Activated CD8-positive, alpha-beta T cell treated with anti-CD3 and anti-CD28 coated beads, Interleukin-2, amount 10 ng/mL, durations not matched to agents 7 days and 5 days (primary cell): ENCODE data around the gene OR2T11. TPM values are rescaled to one million over a fixed set of nuclear protein-coding genes. Genes with fewer than 3 reads are reported as not detected.
"Not testable (repeated sequence)": the region's sequence is repeated elsewhere in the genome, so short reads cannot be mapped to it uniquely, and the experiment has no call there.

Source experiments
- ATAC-seq: fragments of 150-1000 bp; cut with Tn5 transposase; one replicate; pipeline ENCODE4 v1.10.0; 2021; ENCODE audit warnings: moderate library complexity
- CTCF ChIA-PET: fragments of 350-600 bp; sonication (Branson Sonifier 250); formaldehyde crosslinking; loops from one replicate; lab custom pipeline; 2021; ENCODE audit warnings: antibody characterized with exemption; lab: Charles Lee
- POLR2A ChIA-PET: fragments of 350-600 bp; sonication (Branson Sonifier 250); formaldehyde crosslinking; loops from one replicate; lab custom pipeline; 2021; ENCODE audit warnings: antibody characterized with exemption; lab: Charles Lee
- DNase-seq: peaks from one replicate; pipeline ENCODE4 v3.0.0-alpha.2; 2020
- H3K27ac Mint-ChIP-seq: one replicate; pipeline ENCODE4 v1.8.0; 2021; ENCODE audit warnings: mild to moderate bottlenecking, mixed read lengths
- H3K27me3 Mint-ChIP-seq: one replicate; pipeline ENCODE4 v1.8.0; 2021; ENCODE audit warnings: low read depth, mixed read lengths
- H3K36me3 Mint-ChIP-seq: one replicate; pipeline ENCODE4 v1.8.0; 2021; ENCODE audit warnings: low read depth, mixed read lengths
- H3K4me1 Mint-ChIP-seq: one replicate; pipeline ENCODE4 v1.8.0; 2021; ENCODE audit warnings: low read depth, mixed read lengths
- H3K4me3 Mint-ChIP-seq: one replicate; pipeline ENCODE4 v1.8.0; 2021; ENCODE audit warnings: mild to moderate bottlenecking, mixed read lengths
- H3K9me3 Mint-ChIP-seq: one replicate; pipeline ENCODE4 v1.8.0; 2022; ENCODE audit warnings: mixed read lengths; ENCODE audit not compliant: insufficient read depth
- total RNA-seq, 2 experiments: library from RNA; stranded (reverse); gene quantifications; one replicate each; pipeline ENCODE4 v1.2.3, GENCODE V29; 2021

OR2T11 gene
- total RNA-seq, 2 experiments from 2014 or later = not detected

DNA sequence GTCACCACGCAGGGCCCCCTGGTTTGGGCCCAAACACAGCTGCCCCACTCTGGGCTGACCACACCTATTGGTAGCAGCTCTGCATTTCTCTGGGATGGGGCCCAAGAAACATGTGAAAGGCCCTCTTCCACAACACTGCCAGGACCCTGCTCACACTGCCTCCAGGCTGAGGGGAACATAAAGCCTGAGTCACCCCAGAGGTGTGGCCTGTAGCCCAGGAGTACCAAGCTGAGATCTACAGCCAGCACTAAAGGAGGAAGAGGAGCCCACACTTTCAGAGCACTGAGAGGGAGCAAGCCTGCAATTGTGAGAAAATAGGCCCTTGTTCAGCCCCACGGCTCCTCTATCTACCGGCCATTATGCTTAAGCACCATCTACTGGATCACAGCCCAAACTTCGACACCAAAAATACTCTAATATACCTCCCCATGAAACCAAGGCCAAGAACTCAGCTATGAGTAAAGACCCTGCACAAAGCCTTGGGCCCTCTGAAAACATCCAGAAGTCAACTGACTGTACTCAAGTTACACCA lies 22.9 kb downstream of the OR2T11 start:
- H3K4me3 Mint-ChIP-seq = no peak overlapping the region
- peak; percentile 26 for DNase-seq
- peak; percentile 55 for ATAC-seq

GRCh38 chr1:248610301-248610700 lies 24.6 kb downstream of the OR2T11 start:
- DNase-seq (no peak), ATAC-seq (no peak)
- H3K36me3 Mint-ChIP-seq = no peaks in the 10 kb centered on the region
- peaks cover 8% of the 10 kb centered on the region for H3K4me1 Mint-ChIP-seq
- H3K27me3 Mint-ChIP-seq = no peaks in the 10 kb centered on the region
- H3K4me3 Mint-ChIP-seq = no peak overlapping the region
- ChIA-PET POLR2A (no interaction called here), CTCF (interaction anchor here (1.0 kb wide), 1 partner anchor 15 kb away, joined by 4 read pairs; no protein-coding TSS in a partner anchor)
- H3K27ac Mint-ChIP-seq = no peak overlapping the region
- H3K9me3 Mint-ChIP-seq = no peaks in the 10 kb centered on the region

More for the DNA sequence above, 22.9 kb downstream of the OR2T11 start:
- Mint-ChIP-seq H3K9me3 (no peaks in the 10 kb centered on the region), H3K36me3 (no peaks in the 10 kb centered on the region), H3K27ac (no peak overlapping the region), H3K4me1 (peaks cover 8% of the 10 kb centered on the region), H3K27me3 (no peaks in the 10 kb centered on the region)
- ChIA-PET POLR2A (no interaction called here), CTCF (interaction anchor here (1.4 to 2.3 kb wide), 2 partner anchors 194 to 207 kb away, joined by 4 to 7 read pairs; no protein-coding TSS in a partner anchor)

DNA sequence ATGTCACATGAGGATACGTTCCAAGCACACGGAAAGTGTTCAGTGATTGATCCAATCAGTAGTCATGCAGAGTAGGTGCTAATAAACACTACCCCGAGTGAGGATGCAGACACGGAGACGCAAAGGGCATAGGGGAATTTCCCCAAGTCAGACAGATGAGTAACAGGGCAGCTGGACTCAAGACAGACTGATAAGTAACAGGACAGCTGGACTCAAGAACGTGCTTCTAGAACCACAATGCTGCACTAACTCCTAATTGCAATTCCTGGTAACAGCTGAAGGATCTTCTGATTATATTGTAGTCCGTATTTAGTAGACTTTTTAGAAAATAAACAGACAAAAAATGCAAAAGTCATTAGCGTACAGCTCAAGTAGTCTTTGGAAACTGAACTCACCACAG lies 35.5 kb downstream of the OR2T11 start:
- no peak for ATAC-seq
- DNase-seq = no peak
- H3K4me1 Mint-ChIP-seq = peaks cover 11% of the 10 kb centered on the region
- H3K4me3 Mint-ChIP-seq = no peak overlapping the region
- H3K9me3 Mint-ChIP-seq = no peaks in the 10 kb centered on the region
- ChIA-PET POLR2A (no interaction called here), CTCF (no interaction called here)
- H3K27me3 Mint-ChIP-seq = no peaks in the 10 kb centered on the region
- H3K27ac Mint-ChIP-seq = no peak overlapping the region
- no peaks in the 10 kb centered on the region for H3K36me3 Mint-ChIP-seq

GRCh38 chr1:248597589-248597988 lies 37.3 kb downstream of the OR2T11 start, which contains the start of gene OR2T10:
Gene OR2T10, minus strand, starts transcription at chr1:248597700. Its CDS starts 3,932 bp downstream, at chr1:248593768.
- no peak for DNase-seq
- ChIA-PET CTCF (no interaction called here), POLR2A (no interaction called here)
- Mint-ChIP-seq H3K27me3 (no peaks in the 10 kb centered on the region), H3K27ac (no peak within 1 kb of the TSS), H3K4me1 (peaks cover 9% of the 10 kb centered on the region), H3K9me3 (no peaks in the 10 kb centered on the region), H3K36me3 (no peaks in the 10 kb centered on the region), H3K4me3 (no peak within 1 kb of the TSS)
- no peak for ATAC-seq

DNA sequence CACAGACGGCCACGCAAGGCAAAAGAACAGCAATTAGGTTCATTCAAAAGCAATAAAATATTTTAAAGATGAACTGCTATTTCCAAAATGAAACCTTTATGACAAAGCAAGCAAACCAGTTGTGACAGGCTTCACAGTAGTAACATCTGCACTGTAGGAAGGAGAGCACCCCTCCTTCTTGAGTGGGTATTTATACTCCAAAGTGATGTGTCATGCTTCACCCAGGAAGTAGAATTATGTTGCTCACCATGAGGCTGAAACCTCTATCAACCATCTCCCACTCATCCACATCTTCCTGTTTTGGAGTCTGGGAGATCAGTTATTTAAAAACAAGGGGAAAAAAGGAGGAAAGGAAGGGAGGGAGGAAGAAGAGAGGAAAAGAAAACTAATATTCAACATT lies 38.3 kb downstream of the OR2T11 start:
- peaks cover 9% of the 10 kb centered on the region for H3K4me1 Mint-ChIP-seq
- H3K27me3 Mint-ChIP-seq = no peaks in the 10 kb centered on the region
- ChIA-PET POLR2A (no interaction called here), CTCF (no interaction called here)
- no peak overlapping the region for H3K4me3 Mint-ChIP-seq
- H3K9me3 Mint-ChIP-seq = no peaks in the 10 kb centered on the region
- ATAC-seq (no peak), DNase-seq (no peak)
- H3K36me3 Mint-ChIP-seq = no peaks in the 10 kb centered on the region
- H3K27ac Mint-ChIP-seq = no peak overlapping the region

- ATAC-seq (no peak), DNase-seq (no peak)
- H3K36me3 Mint-ChIP-seq = no peaks in the 10 kb centered on the region
- H3K27ac Mint-ChIP-seq = no peak overlapping the region
- CTCF ChIA-PET = no interaction called here
- H3K9me3 Mint-ChIP-seq = no peaks in the 10 kb centered on the region
- no peaks in the 10 kb centered on the region for H3K27me3 Mint-ChIP-seq
- no peak overlapping the region for H3K4me3 Mint-ChIP-seq
- H3K4me1 Mint-ChIP-seq = peaks cover 9% of the 10 kb centered on the region
- POLR2A ChIA-PET = no interaction called here
Measured at GRCh38 chr1:248593226-248593625, 41.7 kb downstream of the OR2T11 start.

DNA sequence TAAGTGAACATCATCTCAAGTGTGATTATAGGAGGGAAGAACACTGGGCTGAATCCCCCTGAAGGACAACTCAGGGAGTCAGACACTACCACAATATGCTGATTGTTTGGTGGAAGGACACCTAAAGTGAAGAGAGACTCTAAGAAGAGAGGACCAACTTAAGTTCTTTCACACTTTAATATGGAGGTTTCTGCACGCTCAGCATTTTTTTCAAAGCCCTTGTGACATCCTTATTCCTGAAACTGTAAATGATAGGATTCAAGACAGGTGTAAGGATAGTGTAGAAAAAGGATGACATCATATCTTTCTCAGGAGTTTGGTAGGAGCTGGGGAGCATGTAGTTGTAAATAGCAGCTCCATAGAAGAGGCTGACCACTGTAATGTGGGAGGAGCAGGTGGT lies 42.2 kb downstream of the OR2T11 start:
- ATAC-seq = no peak
- Mint-ChIP-seq H3K9me3 (no peaks in the 10 kb centered on the region), H3K27ac (no peak overlapping the region), H3K4me3 (no peak overlapping the region), H3K27me3 (no peaks in the 10 kb centered on the region), H3K4me1 (peaks cover 9% of the 10 kb centered on the region), H3K36me3 (no peaks in the 10 kb centered on the region)
- ChIA-PET CTCF (no interaction called here), POLR2A (no interaction called here)
- DNase-seq = no peak

GRCh38 chr1:248590055-248590454 lies 44.8 kb downstream of the OR2T11 start:
- CTCF ChIA-PET = interaction anchor here (0.7 to 1.4 kb wide), 2 partner anchors 202 to 347 kb away, joined by 3 read pairs; no protein-coding TSS in a partner anchor
- POLR2A ChIA-PET = no interaction called here
- H3K9me3 Mint-ChIP-seq = no peaks in the 10 kb centered on the region
- no peak for DNase-seq
- no peaks in the 10 kb centered on the region for H3K36me3 Mint-ChIP-seq
- no peak overlapping the region for H3K4me3 Mint-ChIP-seq
- peaks cover 2% of the 10 kb centered on the region for H3K4me1 Mint-ChIP-seq
- no peak overlapping the region for H3K27ac Mint-ChIP-seq
- no peak for ATAC-seq
- no peaks in the 10 kb centered on the region for H3K27me3 Mint-ChIP-seq

DNA sequence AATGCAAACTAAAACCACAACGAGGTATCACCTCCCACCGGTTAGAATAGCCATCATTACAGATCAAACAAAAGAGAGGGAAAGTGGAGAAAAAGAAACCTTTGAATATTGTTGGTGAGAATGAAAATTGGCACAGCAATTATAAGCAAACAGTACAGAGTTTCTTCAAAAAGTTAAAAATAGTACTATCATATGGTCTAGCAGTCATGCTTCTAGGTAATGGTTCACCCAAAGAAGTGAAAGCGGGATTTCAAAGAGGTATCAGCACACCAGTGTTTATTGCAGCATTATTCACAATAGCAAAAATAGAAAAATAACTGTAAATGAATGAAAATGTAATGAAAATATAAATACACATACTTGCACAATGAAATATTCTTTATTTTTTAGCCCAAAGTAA lies 45.6 kb downstream of the OR2T11 start:
- ChIA-PET POLR2A (no interaction called here), CTCF (interaction anchor here (0.7 to 1.4 kb wide), 2 partner anchors 203 to 346 kb away, joined by 3 read pairs; no protein-coding TSS in a partner anchor)
- no peaks in the 10 kb centered on the region for H3K9me3 Mint-ChIP-seq
- ATAC-seq (no peak), DNase-seq (no peak)
- H3K36me3 Mint-ChIP-seq = no peaks in the 10 kb centered on the region
- H3K27me3 Mint-ChIP-seq = no peaks in the 10 kb centered on the region
- peaks cover 2% of the 10 kb centered on the region for H3K4me1 Mint-ChIP-seq
- H3K27ac Mint-ChIP-seq = no peak overlapping the region
- H3K4me3 Mint-ChIP-seq = no peak overlapping the region

DNA sequence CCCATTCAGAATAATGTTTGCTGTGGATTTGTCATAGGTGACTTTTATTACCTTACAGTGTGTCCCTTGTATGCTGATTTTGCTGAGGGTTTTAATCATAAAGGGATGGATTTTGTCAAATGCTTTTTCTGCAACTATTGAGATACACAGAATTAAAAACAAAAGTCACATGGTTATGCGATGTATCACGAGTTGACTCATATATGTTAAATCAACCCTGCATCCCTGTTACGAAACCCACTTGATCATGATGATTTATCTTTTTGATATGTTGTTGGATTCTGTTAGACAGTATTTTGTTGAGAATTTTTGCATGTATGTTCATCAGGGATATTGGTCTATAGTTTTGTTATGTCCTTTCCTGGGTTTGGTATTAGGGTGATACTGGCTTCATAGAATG lies 49.6 kb downstream of the OR2T11 start:
- Mint-ChIP-seq H3K9me3 (no peaks in the 10 kb centered on the region), H3K36me3 (no peaks in the 10 kb centered on the region), H3K27me3 (peaks cover under 1% of the 10 kb centered on the region), H3K4me3 (no peak overlapping the region), H3K4me1 (peaks cover 2% of the 10 kb centered on the region), H3K27ac (no peak overlapping the region)
- ChIA-PET CTCF (no interaction called here), POLR2A (no interaction called here)
- ATAC-seq (no peak), DNase-seq (no peak)

GRCh38 chr1:248576260-248576980 lies 58.5 kb downstream of the OR2T11 start:
- H3K9me3 Mint-ChIP-seq = no peaks in the 10 kb centered on the region
- CTCF ChIA-PET = no interaction called here
- ATAC-seq (no peak), DNase-seq (no peak)
- H3K36me3 Mint-ChIP-seq = no peaks in the 10 kb centered on the region
- H3K27ac Mint-ChIP-seq = no peak overlapping the region
- POLR2A ChIA-PET = no interaction called here
- H3K27me3 Mint-ChIP-seq = peaks cover 1% of the 10 kb centered on the region
- no peaks in the 10 kb centered on the region for H3K4me1 Mint-ChIP-seq
- no peak overlapping the region for H3K4me3 Mint-ChIP-seq

DNA sequence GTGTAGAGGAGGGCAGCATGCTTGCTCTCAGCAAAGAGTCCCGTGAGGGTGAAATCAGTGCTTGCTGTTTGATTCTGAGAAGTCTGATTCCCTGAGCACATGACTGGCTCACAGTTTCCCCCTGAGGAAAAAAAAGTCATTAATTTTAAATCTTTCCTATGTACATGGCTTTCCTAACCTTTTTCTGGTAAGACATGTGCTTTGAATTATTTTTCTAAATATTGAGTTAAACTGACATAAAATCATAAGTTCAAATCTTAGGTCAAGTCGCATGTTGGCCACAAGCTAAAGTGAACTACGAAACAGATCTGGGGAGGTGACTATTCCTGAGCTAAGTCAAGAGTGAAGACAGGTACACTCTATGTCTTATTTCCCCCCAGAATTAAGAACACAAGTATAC lies 60.2 kb downstream of the OR2T11 start, which contains the start of gene OR2T34:
OR2T34 (minus strand) TSS at position 101 of the 400 bp plus-strand sequence; CDS start at position 101, 0 bp downstream.
- H3K9me3 Mint-ChIP-seq, H3K4me3 Mint-ChIP-seq, H3K4me1 Mint-ChIP-seq, H3K27me3 Mint-ChIP-seq, H3K27ac Mint-ChIP-seq, POLR2A ChIA-PET, CTCF ChIA-PET, H3K36me3 Mint-ChIP-seq, DNase-seq, ATAC-seq: not testable (repeated sequence)
